GM12878 (cell line): Measurements from ENCODE around the gene MT4. TPM values are rescaled to one million over a fixed set of nuclear protein-coding genes. Genes with fewer than 3 reads are reported as not detected.

Experiments
- ATAC-seq: fragments of 200-7000 bp; cut with Tn5 transposase; 3 replicates; pipeline ENCODE4 v1.9.1; 2020; ENCODE audit warnings: mild to moderate bottlenecking, moderate library complexity
- BruUV-seq: library from RNA; stranded (reverse); fragments of 400-500 nt; replicated peaks from 2 replicates; lab custom pipeline; 2021; lab: Mats Ljungman, UMichigan
- CTCF ChIA-PET: fragments of 300-600 bp; sonication (Branson Sonifier 250); formaldehyde crosslinking; extraction: SDS; loops from one replicate; lab custom pipeline; 2021; ENCODE audit warnings: inconsistent platforms; lab: Yijun Ruan, JAX
- POLR2A ChIA-PET: fragments of 350-600 bp; formaldehyde crosslinking; extraction: SDS; loops from one replicate; lab custom pipeline; 2021; ENCODE audit warnings: inconsistent platforms; lab: Charles Lee
- RAD21 ChIA-PET: fragments of 300-600 bp; sonication (Branson Sonifier 250); formaldehyde crosslinking; loops from one replicate; lab custom pipeline; 2023; ENCODE audit warnings: antibody characterized with exemption; ENCODE audit not compliant: unreplicated experiment; lab: Charles Lee
- SMC1A ChIA-PET: fragments of 300-600 bp; sonication (Branson Sonifier 250); formaldehyde crosslinking; loops from one replicate; lab custom pipeline; 2023; ENCODE audit not compliant: unreplicated experiment, uncharacterized antibody; lab: Charles Lee
- DNase-seq: peaks from one replicate; pipeline ENCODE4 v3.0.0-alpha.2; 2011; ENCODE audit warnings: low read depth, low spot score
- FAIRE-seq: peaks from 3 replicates; lab custom pipeline; 2011; peaks lifted over from hg19 to GRCh38; lab: Jason Lieb, UNC
- H2AFZ ChIP-seq: 2 replicates; pipeline ENCODE4 v1.6.0; 2011; ENCODE audit warnings: low read depth, low read length, control low read depth; ENCODE audit not compliant: control insufficient read depth
- H3K27ac ChIP-seq: 2 replicates; pipeline ENCODE4 v1.5.1; 2011; ENCODE audit warnings: control low read depth; ENCODE audit not compliant: control insufficient read depth, insufficient read depth
- H3K27me3 ChIP-seq, 2 experiments: replicated peaks in 1 of 2; 2 replicates each; pipeline versions ENCODE4 v1.6.0 to v1.6.1; 2011; ENCODE audit warnings: low read length in 1 of 2; ENCODE audit not compliant: control insufficient read depth in 2 of 2, insufficient read depth in 2 of 2
- H3K36me3 ChIP-seq, 2 experiments: 2 replicates each; pipeline ENCODE4 v1.5.1; 2011; ENCODE audit warnings: low read length in 1 of 2; ENCODE audit not compliant: control insufficient read depth in 2 of 2, insufficient read depth in 2 of 2
- H3K4me1 ChIP-seq: 2 replicates; pipeline ENCODE4 v1.6.1; 2011; ENCODE audit warnings: mild to moderate bottlenecking, low read length, moderate library complexity, mixed read lengths; ENCODE audit not compliant: control insufficient read depth, insufficient read depth
- H3K4me2 ChIP-seq: 2 replicates; pipeline ENCODE4 v1.6.0; 2011; ENCODE audit warnings: control low read depth; ENCODE audit not compliant: control insufficient read depth, insufficient read depth
- H3K4me3 ChIP-seq: fragments of 200-600 bp; sonication (generic); 2 replicates; pipeline ENCODE4 v1.5.1; 2016
- H3K79me2 ChIP-seq: 2 replicates; pipeline ENCODE4 v1.6.0; 2011; ENCODE audit warnings: low read length; ENCODE audit not compliant: control insufficient read depth, insufficient read depth
- H3K9ac ChIP-seq: 2 replicates; pipeline ENCODE4 v1.8.0; 2011; ENCODE audit warnings: low read length, control low read depth, mixed read lengths; ENCODE audit not compliant: control insufficient read depth, insufficient read depth
- H3K9me3 ChIP-seq: replicated peaks from 3 replicates; pipeline ENCODE4 v1.5.1; 2011; ENCODE audit warnings: mild to moderate bottlenecking, low read length; ENCODE audit not compliant: control insufficient read depth, insufficient read depth
- H4K20me1 ChIP-seq: 2 replicates; pipeline ENCODE4 v1.6.0; 2011; ENCODE audit not compliant: control insufficient read depth, insufficient read depth
- BMI1 ChIP-seq: fragments of 450-650 bp; IDR thresholded peaks from 2 replicates; pipeline ENCODE4 v1.6.1; 2016; ENCODE audit warnings: mild to moderate bottlenecking, moderate library complexity, borderline replicate concordance
- CHD4 ChIP-seq: fragments of 200-600 bp; sonication (generic); IDR thresholded peaks from 2 replicates; pipeline ENCODE4 v1.6.1; 2016; ENCODE audit warnings: mild to moderate bottlenecking
- CREM ChIP-seq: IDR thresholded peaks from 2 replicates; pipeline ENCODE4 v1.6.1; 2014; ENCODE audit warnings: antibody characterized with exemption, low read depth
- FOS ChIP-seq: IDR thresholded peaks from 3 replicates; pipeline ENCODE4 v1.6.1; 2011; ENCODE audit warnings: borderline replicate concordance; ENCODE audit not compliant: insufficient read length; ENCODE audit errors: extremely low read depth
- HDGF ChIP-seq: fragments of 450-650 bp; IDR thresholded peaks from 2 replicates; pipeline ENCODE4 v1.6.1; 2016; ENCODE audit warnings: antibody characterized with exemption
- IRF5 ChIP-seq: fragments of 450-650 bp; IDR thresholded peaks from 2 replicates; pipeline ENCODE4 v1.6.1; 2017; ENCODE audit warnings: borderline replicate concordance
- MLLT1 ChIP-seq: fragments of 450-650 bp; IDR thresholded peaks from 2 replicates; pipeline ENCODE4 v1.6.1; 2016; ENCODE audit warnings: mild to moderate bottlenecking
- NR2C1 ChIP-seq: fragments of 450-650 bp; IDR thresholded peaks from 2 replicates; pipeline ENCODE4 v1.6.1; 2017; ENCODE audit warnings: antibody characterized with exemption, mild to moderate bottlenecking, moderate library complexity
- PAX8 ChIP-seq: fragments of 450-650 bp; IDR thresholded peaks from 2 replicates; pipeline ENCODE4 v1.6.1; 2017; ENCODE audit warnings: mild to moderate bottlenecking, moderate library complexity
- RAD21 ChIP-seq: IDR thresholded peaks from 2 replicates; pipeline ENCODE4 v1.6.1; 2011; ENCODE audit warnings: mild to moderate bottlenecking, low read depth, low read length, moderate library complexity; ENCODE audit not compliant: insufficient read depth
- SMAD1 ChIP-seq: fragments of 450-650 bp; IDR thresholded peaks from 2 replicates; pipeline ENCODE4 v1.6.1; 2018; ENCODE audit warnings: mild to moderate bottlenecking, low read depth; ENCODE audit not compliant: partially characterized antibody
- SREBF1 ChIP-seq: IDR thresholded peaks from 2 replicates; pipeline ENCODE4 v1.6.1; 2012; ENCODE audit warnings: mild to moderate bottlenecking, low read length
- SUPT20H ChIP-seq: IDR thresholded peaks from 2 replicates; pipeline ENCODE4 v1.6.1; 2011; ENCODE audit warnings: low read depth, mild to moderate bottlenecking, low read length, moderate library complexity, borderline replicate concordance; ENCODE audit not compliant: control insufficient read depth
- TCF3 ChIP-seq: IDR thresholded peaks from 2 replicates; pipeline ENCODE4 v1.6.1; 2012; ENCODE audit warnings: low read depth, mild to moderate bottlenecking, low read length, borderline replicate concordance; ENCODE audit not compliant: insufficient read depth
- YY1 ChIP-seq: IDR thresholded peaks from 2 replicates; pipeline ENCODE4 v1.6.1; 2011; ENCODE audit warnings: low read depth, mild to moderate bottlenecking, low read length
- ZNF207 ChIP-seq: fragments of 450-650 bp; IDR thresholded peaks from 2 replicates; pipeline ENCODE4 v1.6.1; 2014; ENCODE audit warnings: antibody characterized with exemption, mild to moderate bottlenecking, borderline replicate concordance
- ZZZ3 ChIP-seq: IDR thresholded peaks from 2 replicates; pipeline ENCODE4 v1.6.1; 2011; ENCODE audit warnings: low read depth; ENCODE audit not compliant: control insufficient read depth, insufficient read length
- WGBS: methylation state at CpG from one replicate; pipeline ENCODE4 v1.1.6; 2016; ENCODE audit warnings: low lambda C conversion rate; ENCODE audit not compliant: insufficient replicate concordance, insufficient coverage; ENCODE audit errors: missing lambda C conversion rate; 5-methylcytosine and 5-hydroxymethylcytosine counted together
- in situ Hi-C: fragments of 300-500 bp; cut with MboI; formaldehyde crosslinking; loops from 9 replicates; pipeline ENCODE4 v1.14.3; 2018; ENCODE audit warnings: mixed read lengths
- intact Hi-C: fragments of 100-400 bp; cut with micrococcal nuclease; formaldehyde crosslinking; loops from one replicate; pipeline ENCODE4 v1.14.2; 2022; ENCODE audit not compliant: unreplicated experiment
- polyA plus RNA-seq, 11 experiments: library from polyadenylated mRNA; depleted of rRNA in 4 of 11; unstranded in 6 of 11; stranded (reverse) in 5 of 11; fragments of >200 nt; fragmentation: Nextera tagmentation in 4 of 11; fragmentation: Illumina TruSeq in 1 of 11; extraction: Ambion mirVana in 4 of 11; extraction: Trizol in 1 of 11; gene quantifications; 1 replicate in 1 of 11; 2 replicates in 10 of 11; pipeline versions ENCODE4 v1.2.1 to v1.2.3, GENCODE V29; 2011 to 2016; ENCODE audit warnings: inconsistent platforms in 2 of 11, missing spikeins in 2 of 11, low read depth in 1 of 11
- total RNA-seq, 4 experiments: library from RNA; depleted of rRNA in 3 of 4; stranded (reverse); fragments of >200 nt in 3 of 4; fragmentation: Illumina TruSeq in 1 of 4; extraction: Trizol in 1 of 4; gene quantifications; 2 replicates each; pipeline versions ENCODE4 v1.2.1 to v1.2.3, GENCODE V29; 2013 to 2021

Gene MT4
- total and polyA plus RNA-seq, 10 of the 15 experiments (the other 5 are each of a cell fraction or from before 2014, with no cell fraction given), result not detected

- in situ Hi-C loops (no loop called here), intact Hi-C loops (no loop called here)
- FAIRE-seq (no peak), DNase-seq (no peak), ATAC-seq (no peak)
- Histone ChIP-seq H3K79me2 (no peaks in the 10 kb centered on the region), H3K4me2 (no peak overlapping the region), H3K9me3 (no peaks in the 10 kb centered on the region), H3K9ac (no peak overlapping the region), H3K36me3 (no peaks in the 10 kb centered on the region), H2AFZ (no peak overlapping the region), H3K4me3 (no peak overlapping the region), H3K4me1 (no peaks in the 10 kb centered on the region), H3K27ac (no peak overlapping the region), H3K27me3 (peaks cover 0 to 3% of the 10 kb centered on the region in 2 experiments; a peak in 1 of 4 replicates), H4K20me1 (no peaks in the 10 kb centered on the region)
- TF ChIP-seq SREBF1 (no peak), SMAD1 (no peak)
- ChIA-PET RAD21 (no interaction called here), POLR2A (no interaction called here), SMC1A (interaction anchor here (1.0 to 3.0 kb wide), 2 partner anchors 13 to 130 kb away, joined by 3 to 15 read pairs; no protein-coding TSS in a partner anchor), CTCF (interaction anchor here (1.0 kb wide), 1 partner anchor 130 kb away, joined by 3 read pairs; no protein-coding TSS in a partner anchor)
- WGBS, result 59% methylated on average over 11 of the region's 11 CpGs
- no TSS peak for BruUV-seq
These were observed 6.7 kb downstream of the MT4 start for GRCh38 chr16:56571525-56571924.

- in situ Hi-C loops, result loop anchor here (5.0 kb wide), 1 partner anchor 133 kb away; no protein-coding TSS in a partner anchor
- no peaks in the 10 kb centered on the region for H3K36me3 ChIP-seq
- SMC1A ChIA-PET, result no interaction called here
- TF ChIP-seq HDGF, result no peak
- TF ChIP-seq ZNF207, result no peak
- TF ChIP-seq PAX8, result no peak
- no peak for TF ChIP-seq FOS
- no peak for TF ChIP-seq MLLT1
- TF ChIP-seq SUPT20H, result no peak
- TF ChIP-seq YY1, result no peak
- no peak for TF ChIP-seq IRF5
- TF ChIP-seq CREM, result no peak
- TF ChIP-seq RAD21, result no peak
- TF ChIP-seq CHD4, result no peak
- no peak for TF ChIP-seq ZZZ3
- TF ChIP-seq NR2C1, result no peak
- no peak for TF ChIP-seq TCF3
- TF ChIP-seq BMI1, result no peak
These were observed 9.8 kb downstream of the MT4 start for GRCh38 chr16:56574625-56575024.

More at GRCh38 chr16:56574625-56575024, 9.8 kb downstream of the MT4 start:
- no peak overlapping the region for H3K4me3 ChIP-seq
- no TSS peak for BruUV-seq
- no peak overlapping the region for H3K9ac ChIP-seq
- ChIA-PET CTCF (interaction anchor here (1.6 to 3.7 kb wide), 2 partner anchors 101 to 128 kb away, joined by 3 to 90 read pairs; no protein-coding TSS in a partner anchor), RAD21 (interaction anchor here (3.3 kb wide), 1 partner anchor 128 kb away, joined by 66 read pairs; no protein-coding TSS in a partner anchor), POLR2A (no interaction called here)
- DNase-seq (no peak), ATAC-seq (no peak), FAIRE-seq (no peak)
- H3K79me2 ChIP-seq, result no peaks in the 10 kb centered on the region
- no peak overlapping the region for H3K4me2 ChIP-seq
- intact Hi-C loops, result no loop called here
- H3K27ac ChIP-seq, result no peak overlapping the region
- no peak overlapping the region for H2AFZ ChIP-seq
- H4K20me1 ChIP-seq, result no peaks in the 10 kb centered on the region
- peaks cover 0 to 3% of the 10 kb centered on the region in 2 experiments; a peak in 1 of 4 replicates for H3K27me3 ChIP-seq
- WGBS, result 0% methylated on average over 1 of the region's 1 CpG
- no peaks in the 10 kb centered on the region for H3K9me3 ChIP-seq
- no peaks in the 10 kb centered on the region for H3K4me1 ChIP-seq
